Measurements from ENCODE around the gene COL20A1. TPM values are rescaled to one million over a fixed set of nuclear protein-coding genes. Genes with fewer than 3 reads are reported as not detected.

The COL20A1 gene
- total and polyA plus RNA-seq, 2 donors (not counting 1 experiment from before 2014, with no cell fraction given): not detected

DNA sequence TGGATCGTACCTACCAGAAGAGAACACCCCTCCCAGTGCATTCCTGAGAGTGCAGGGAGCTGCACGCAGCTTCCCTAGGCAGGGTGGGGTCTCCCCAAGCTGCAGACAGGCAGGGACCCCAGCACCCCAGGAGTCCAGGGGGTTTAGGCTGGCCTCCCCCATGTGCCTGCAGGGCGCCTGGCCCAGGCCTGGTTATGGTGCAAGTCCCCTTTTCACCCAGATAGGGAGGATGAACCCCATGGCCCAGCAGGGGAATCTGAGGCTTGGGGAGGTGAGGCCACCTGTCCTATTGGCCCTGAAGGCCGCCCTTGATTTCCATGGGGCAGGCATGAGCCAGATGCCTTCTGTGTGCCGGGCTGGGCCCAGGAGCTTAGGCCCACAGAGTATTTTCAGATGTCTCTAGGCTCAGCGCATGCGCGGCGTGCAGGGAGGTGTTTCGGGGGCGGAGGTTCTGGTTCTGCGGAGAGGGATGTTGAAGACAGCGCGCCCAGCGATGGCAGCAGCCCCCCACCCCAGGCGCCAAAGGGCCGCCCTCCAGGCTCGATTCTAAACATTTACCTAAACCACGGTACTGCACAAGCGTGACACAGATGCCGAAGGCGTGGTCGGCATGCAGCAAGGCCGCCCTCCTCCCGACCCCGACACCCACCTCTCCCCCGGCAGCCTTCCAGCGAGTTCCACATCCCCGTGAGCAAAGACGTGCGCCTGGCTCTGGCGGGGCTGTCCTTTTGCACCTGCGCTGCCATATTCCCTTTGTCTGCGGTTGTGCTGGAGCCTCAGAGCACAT is 29.4 kb downstream of the COL20A1 start:
- WGBS (ENCODE audit: insufficient coverage): 77% methylated on average over 33 of the region's 34 CpGs
- intact Hi-C loops (cut with micrococcal nuclease): no loop called here
- Histone ChIP-seq H3K27ac (ENCODE audit: low read length in 2 of 2) (no peak overlapping the region), H2AFZ (ENCODE audit: insufficient read depth, low read depth, low read length, poor library complexity, severe bottlenecking) (no peak overlapping the region), H3K9ac (ENCODE audit: low read length) (no peak overlapping the region), H3K36me3 (replicated peaks in 1 of 2; ENCODE audit: control extremely low read depth in 1 of 2, control insufficient read depth in 1 of 2, extremely low read depth in 1 of 2, insufficient read depth in 2 of 2, low read length in 1 of 2) (no peaks in the 10 kb centered on the region), H3K4me1 (ENCODE audit: control insufficient read depth in 2 of 2, insufficient read depth in 2 of 2, low read length in 2 of 2) (peaks cover 10 to 16% of the 10 kb centered on the region in 2 donors), H3K4me2 (replicated peaks; ENCODE audit: low read depth, low read length, poor library complexity, severe bottlenecking) (no peak overlapping the region), H3K4me3 (ENCODE audit: control extremely low read depth in 1 of 5, extremely low read depth in 1 of 5, insufficient read depth in 1 of 5, low read depth in 2 of 5, low read length in 4 of 5) (no peak overlapping the region), H3K27me3 (replicated peaks in 1 of 4; ENCODE audit: control extremely low read depth in 1 of 4, control insufficient read depth in 3 of 4, insufficient read depth in 4 of 4, low read length in 3 of 4) (peaks cover 0 to 2% (median 0%) of the 10 kb centered on the region in 4 experiments), H4K20me1 (ENCODE audit: control insufficient read depth, insufficient read depth, low read length, poor library complexity, severe bottlenecking) (no peaks in the 10 kb centered on the region), H3K79me2 (ENCODE audit: control insufficient read depth, insufficient read depth, low read length) (no peaks in the 10 kb centered on the region), H3K9me3 (ENCODE audit: control extremely low read depth in 1 of 3, control insufficient read depth in 2 of 3, insufficient read depth in 1 of 3, low read length in 2 of 3) (peaks cover 0 to 19% (median 10%) of the 10 kb centered on the region in 3 donors)
- H3K9me3 Mint-ChIP-seq (ENCODE audit: insufficient read depth): no peaks in the 10 kb centered on the region
- peaks cover 5% of the 10 kb centered on the region for H3K4me1 Mint-ChIP-seq
- TF ChIP-seq, protein P1, sequence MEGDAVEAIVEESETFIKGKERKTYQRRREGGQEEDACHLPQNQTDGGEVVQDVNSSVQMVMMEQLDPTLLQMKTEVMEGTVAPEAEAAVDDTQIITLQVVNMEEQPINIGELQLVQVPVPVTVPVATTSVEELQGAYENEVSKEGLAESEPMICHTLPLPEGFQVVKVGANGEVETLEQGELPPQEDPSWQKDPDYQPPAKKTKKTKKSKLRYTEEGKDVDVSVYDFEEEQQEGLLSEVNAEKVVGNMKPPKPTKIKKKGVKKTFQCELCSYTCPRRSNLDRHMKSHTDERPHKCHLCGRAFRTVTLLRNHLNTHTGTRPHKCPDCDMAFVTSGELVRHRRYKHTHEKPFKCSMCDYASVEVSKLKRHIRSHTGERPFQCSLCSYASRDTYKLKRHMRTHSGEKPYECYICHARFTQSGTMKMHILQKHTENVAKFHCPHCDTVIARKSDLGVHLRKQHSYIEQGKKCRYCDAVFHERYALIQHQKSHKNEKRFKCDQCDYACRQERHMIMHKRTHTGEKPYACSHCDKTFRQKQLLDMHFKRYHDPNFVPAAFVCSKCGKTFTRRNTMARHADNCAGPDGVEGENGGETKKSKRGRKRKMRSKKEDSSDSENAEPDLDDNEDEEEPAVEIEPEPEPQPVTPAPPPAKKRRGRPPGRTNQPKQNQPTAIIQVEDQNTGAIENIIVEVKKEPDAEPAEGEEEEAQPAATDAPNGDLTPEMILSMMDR (IDR thresholded peaks at IDR 0.05): no peak
- TF ChIP-seq EZH2 (IDR thresholded peaks at IDR 0.05; ENCODE audit: borderline replicate concordance, insufficient read depth, low read depth, low read length, poor library complexity, severe bottlenecking): no peak
- ChIA-PET POLR2A (no interaction called here), CTCF (no interaction called here)
- H3K27ac Mint-ChIP-seq: no peak overlapping the region
- H3K4me3 Mint-ChIP-seq: no peak overlapping the region
- H3K27me3 Mint-ChIP-seq: peaks cover 6% of the 10 kb centered on the region
- ATAC-seq (ENCODE audit: low read depth) (no peak), DNase-seq (no peak)

DNA sequence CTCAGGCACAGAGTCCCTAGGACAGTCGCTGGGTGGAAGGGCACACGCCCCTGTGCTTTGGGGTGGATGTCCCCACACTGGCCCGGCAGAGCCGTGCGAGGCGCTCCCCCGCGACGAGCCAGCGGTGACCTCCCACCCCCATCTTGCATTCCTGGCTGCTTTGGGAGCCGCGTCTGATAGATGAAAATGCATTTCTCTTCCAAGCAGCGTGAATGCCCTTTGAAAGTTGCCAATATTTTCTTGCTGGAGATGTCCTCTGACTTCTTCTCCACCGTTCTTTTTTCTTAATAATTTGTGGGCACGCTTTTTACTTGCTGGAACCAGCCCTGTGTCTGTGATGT is 29.9 kb downstream of the COL20A1 start:
- no peak overlapping the region for H3K4me2 ChIP-seq (replicated peaks; ENCODE audit: low read depth, low read length, poor library complexity, severe bottlenecking)
- Mint-ChIP-seq H3K27me3 (peaks cover 6% of the 10 kb centered on the region), H3K9me3 (ENCODE audit: insufficient read depth) (no peaks in the 10 kb centered on the region), H3K4me3 (no peak overlapping the region), H3K4me1 (peaks cover 5% of the 10 kb centered on the region), H3K27ac (no peak overlapping the region)
- DNase-seq: no peak
- no peak overlapping the region for H3K27ac ChIP-seq (ENCODE audit: low read length in 2 of 2)
- peaks cover 0 to 2% (median 0%) of the 10 kb centered on the region in 4 experiments for H3K27me3 ChIP-seq (replicated peaks in 1 of 4; ENCODE audit: control extremely low read depth in 1 of 4, control insufficient read depth in 3 of 4, insufficient read depth in 4 of 4, low read length in 3 of 4)
- ChIA-PET POLR2A (no interaction called here), CTCF (no interaction called here)
- intact Hi-C loops (cut with micrococcal nuclease): no loop called here
- no peaks in the 10 kb centered on the region for H4K20me1 ChIP-seq (ENCODE audit: control insufficient read depth, insufficient read depth, low read length, poor library complexity, severe bottlenecking)
- no peaks in the 10 kb centered on the region for H3K36me3 ChIP-seq (replicated peaks in 1 of 2; ENCODE audit: control extremely low read depth in 1 of 2, control insufficient read depth in 1 of 2, extremely low read depth in 1 of 2, insufficient read depth in 2 of 2, low read length in 1 of 2)
- H3K79me2 ChIP-seq (ENCODE audit: control insufficient read depth, insufficient read depth, low read length): no peaks in the 10 kb centered on the region
- no peak overlapping the region for H2AFZ ChIP-seq (ENCODE audit: insufficient read depth, low read depth, low read length, poor library complexity, severe bottlenecking)
- 64% methylated on average over 12 of the region's 15 CpGs for whole genome bisulfite sequencing (ENCODE audit: insufficient coverage)
- peaks cover 10 to 16% of the 10 kb centered on the region in 2 donors for H3K4me1 ChIP-seq (ENCODE audit: control insufficient read depth in 2 of 2, insufficient read depth in 2 of 2, low read length in 2 of 2)
- no peak for ATAC-seq (ENCODE audit: low read depth)
- peaks cover 0 to 24% (median 10%) of the 10 kb centered on the region in 3 donors for H3K9me3 ChIP-seq (ENCODE audit: control extremely low read depth in 1 of 3, control insufficient read depth in 2 of 3, insufficient read depth in 1 of 3, low read length in 2 of 3)
- H3K4me3 ChIP-seq (ENCODE audit: control extremely low read depth in 1 of 5, extremely low read depth in 1 of 5, insufficient read depth in 1 of 5, low read depth in 2 of 5, low read length in 4 of 5): no peak overlapping the region
- TF ChIP-seq EZH2 (IDR thresholded peaks at IDR 0.05; ENCODE audit: borderline replicate concordance, insufficient read depth, low read depth, low read length, poor library complexity, severe bottlenecking): no peak
- TF ChIP-seq, protein P1 (IDR thresholded peaks at IDR 0.05): no peak
- no peak overlapping the region for H3K9ac ChIP-seq (ENCODE audit: low read length)

All from B cell (primary cell).